ENCODE measurements around the gene ZFR. TPM values are rescaled to one million over a fixed set of nuclear protein-coding genes. Genes with fewer than 3 reads are reported as not detected.
A peak's percentile ranks its signal among the peaks of the same experiment; 100 is the strongest.

The ZFR gene
- total and polyA plus RNA-seq, 2 experiments from 2014 or later: 103 to 124 TPM

GRCh38 chr5:32420506-32420905 is 24.0 kb downstream of the ZFR start:
- Histone ChIP-seq H3K4me1 (ENCODE audit: insufficient read depth) (peaks cover 27% of the 10 kb centered on the region), H2AFZ (no peak overlapping the region), H3K4me2 (ENCODE audit: unreplicated experiment) (peak overlapping the region; percentile 69), H3K27ac (peak overlapping the region; percentile 30), H3K27me3 (replicated peaks; ENCODE audit: insufficient read depth) (no peaks in the 10 kb centered on the region), H3F3A (ENCODE audit: insufficient read depth) (peaks cover 16% of the 10 kb centered on the region; the same call in 1 of the 2 replicates), H3K9me2 (ENCODE audit: insufficient read depth) (no peaks in the 10 kb centered on the region), H3K79me2 (ENCODE audit: insufficient read depth) (peaks cover 100% of the 10 kb centered on the region), H4K20me1 (ENCODE audit: insufficient read depth) (no peaks in the 10 kb centered on the region; the same call in none of the 2 replicates), H3K9me3 (ENCODE audit: low read depth) (no peaks in the 10 kb centered on the region), H3K36me3 (ENCODE audit: low read depth) (peaks cover 29% of the 10 kb centered on the region), H3K4me3 (peak overlapping the region; percentile 40), H3K9ac (peak overlapping the region; percentile 33)
- WGBS, 2 experiments (ENCODE audit: low coverage in 1 of 2, low lambda C conversion rate in 2 of 2, missing lambda C conversion rate in 2 of 2): 12 to 23% methylated on average over 1 of the region's 1 CpG
- no peak for TF ChIP-seq EZH2phosphoT487 (IDR thresholded peaks at IDR 0.05; ENCODE audit: insufficient read depth, low read depth)
- no peak for TF ChIP-seq EZH2 (IDR thresholded peaks at IDR 0.05; ENCODE audit: insufficient read depth, poor library complexity, severe bottlenecking)
- in situ Hi-C loops (cut with MboI): no loop called here
- DNase-seq: peak; percentile 70

- no peaks in the 10 kb centered on the region for H3K9me3 ChIP-seq (ENCODE audit: low read depth)
- H3K4me1 ChIP-seq (ENCODE audit: insufficient read depth): peaks cover 27% of the 10 kb centered on the region
- DNase-seq: peak; percentile 27
- no peak for TF ChIP-seq EZH2phosphoT487 (IDR thresholded peaks at IDR 0.05; ENCODE audit: insufficient read depth, low read depth)
- no peak for TF ChIP-seq EZH2 (IDR thresholded peaks at IDR 0.05; ENCODE audit: insufficient read depth, poor library complexity, severe bottlenecking)
- in situ Hi-C loops (cut with MboI): no loop called here
- peaks cover 100% of the 10 kb centered on the region for H3K79me2 ChIP-seq (ENCODE audit: insufficient read depth)
- H3F3A ChIP-seq (ENCODE audit: insufficient read depth): peaks cover 16% of the 10 kb centered on the region; the same call in 1 of the 2 replicates
- 44 to 50% methylated on average over 2 of the region's 2 CpGs for WGBS, 2 experiments (ENCODE audit: low coverage in 1 of 2, low lambda C conversion rate in 2 of 2, missing lambda C conversion rate in 2 of 2)
- H3K4me2 ChIP-seq (ENCODE audit: unreplicated experiment): peak overlapping the region; percentile 69
- H3K9me2 ChIP-seq (ENCODE audit: insufficient read depth): no peaks in the 10 kb centered on the region
- no peak overlapping the region for H2AFZ ChIP-seq
- no peaks in the 10 kb centered on the region for H3K27me3 ChIP-seq (replicated peaks; ENCODE audit: insufficient read depth)
- no peak overlapping the region for H3K9ac ChIP-seq
- H3K36me3 ChIP-seq (ENCODE audit: low read depth): peaks cover 35% of the 10 kb centered on the region
- H3K4me3 ChIP-seq: no peak overlapping the region
- H3K27ac ChIP-seq: 0 out of 2 replicates have a peak overlapping the region, but pooled peaks have one; percentile 30
- no peaks in the 10 kb centered on the region; the same call in none of the 2 replicates for H4K20me1 ChIP-seq (ENCODE audit: insufficient read depth)
Measured at GRCh38 chr5:32419791-32420190, 24.7 kb downstream of the ZFR start.

- H3K4me1 ChIP-seq (ENCODE audit: insufficient read depth): no peaks in the 10 kb centered on the region
- H2AFZ ChIP-seq: no peak overlapping the region
- H3K9me2 ChIP-seq (ENCODE audit: insufficient read depth): no peaks in the 10 kb centered on the region
- no peak overlapping the region for H3K27ac ChIP-seq
- no peak for TF ChIP-seq EZH2 (IDR thresholded peaks at IDR 0.05; ENCODE audit: insufficient read depth, poor library complexity, severe bottlenecking)
- TF ChIP-seq EZH2phosphoT487 (IDR thresholded peaks at IDR 0.05; ENCODE audit: insufficient read depth, low read depth): no peak
- no peaks in the 10 kb centered on the region for H3K27me3 ChIP-seq (replicated peaks; ENCODE audit: insufficient read depth)
- peaks cover 100% of the 10 kb centered on the region for H3K79me2 ChIP-seq (ENCODE audit: insufficient read depth)
- no peaks in the 10 kb centered on the region; the same call in 1 of the 2 replicates for H4K20me1 ChIP-seq (ENCODE audit: insufficient read depth)
- H3K9ac ChIP-seq: no peak overlapping the region
- DNase-seq: no peak
- H3F3A ChIP-seq (ENCODE audit: insufficient read depth): no peaks in the 10 kb centered on the region
- H3K4me3 ChIP-seq: no peak overlapping the region
- H3K9me3 ChIP-seq (ENCODE audit: low read depth): no peaks in the 10 kb centered on the region
- no peak overlapping the region for H3K4me2 ChIP-seq (ENCODE audit: unreplicated experiment)
- H3K36me3 ChIP-seq (ENCODE audit: low read depth): peaks cover 71% of the 10 kb centered on the region
- in situ Hi-C loops (cut with MboI): no loop called here
- 99 to 100% methylated on average over 3 of the region's 3 CpGs for WGBS, 2 experiments (ENCODE audit: low coverage in 1 of 2, low lambda C conversion rate in 2 of 2, missing lambda C conversion rate in 2 of 2)
Measured at GRCh38 chr5:32413466-32414263, 30.9 kb downstream of the ZFR start.

GRCh38 chr5:32410630-32411029 is 33.9 kb downstream of the ZFR start:
- H3K9me2 ChIP-seq (ENCODE audit: insufficient read depth): no peaks in the 10 kb centered on the region
- in situ Hi-C loops (cut with MboI): no loop called here
- no peaks in the 10 kb centered on the region for H3K27me3 ChIP-seq (replicated peaks; ENCODE audit: insufficient read depth)
- no peak overlapping the region for H3K4me3 ChIP-seq
- no peak for TF ChIP-seq EZH2 (IDR thresholded peaks at IDR 0.05; ENCODE audit: insufficient read depth, poor library complexity, severe bottlenecking)
- TF ChIP-seq EZH2phosphoT487 (IDR thresholded peaks at IDR 0.05; ENCODE audit: insufficient read depth, low read depth): no peak
- no peaks in the 10 kb centered on the region for H4K20me1 ChIP-seq (ENCODE audit: insufficient read depth)
- H3K9me3 ChIP-seq (ENCODE audit: low read depth): no peaks in the 10 kb centered on the region
- H3K4me2 ChIP-seq (ENCODE audit: unreplicated experiment): no peak overlapping the region
- H3K36me3 ChIP-seq (ENCODE audit: low read depth): peaks cover 76% of the 10 kb centered on the region
- no peaks in the 10 kb centered on the region for H3K4me1 ChIP-seq (ENCODE audit: insufficient read depth)
- peaks cover 100% of the 10 kb centered on the region for H3K79me2 ChIP-seq (ENCODE audit: insufficient read depth)
- DNase-seq: no peak
- H3K9ac ChIP-seq: no peak overlapping the region
- no peak overlapping the region for H3K27ac ChIP-seq
- no peaks in the 10 kb centered on the region for H3F3A ChIP-seq (ENCODE audit: insufficient read depth)
- H2AFZ ChIP-seq: no peak overlapping the region
